GM12865 (cell line): ENCODE data around the gene STX11.

ENCODE experiments used
- DNase-seq: peaks from one replicate; pipeline ENCODE4 v3.0.0; 2010; ENCODE audit warnings: low read depth
- H3K4me3 ChIP-seq: 2 replicates; pipeline ENCODE4 v1.5.1; 2011; ENCODE audit warnings: mild to moderate bottlenecking, low read depth, low read length, control low read depth
- TF ChIP-seq, protein P1 (sequence below): IDR thresholded peaks from 2 replicates; pipeline ENCODE4 v1.5.1; 2011; ENCODE audit warnings: low read length, control low read depth, low read depth, inconsistent platforms; ENCODE audit not compliant: insufficient read depth; ENCODE audit errors: missing control alignments

STX11 gene

GRCh38 chr6:144149894-144150709 lies at the start of gene STX11:
STX11 (plus strand) TSS chr6:144150517; CDS start chr6:144186628, 36,111 bp downstream.
- H3K4me3 ChIP-seq, result peak within 1 kb of the TSS; percentile 94
- TF ChIP-seq, protein P1, sequence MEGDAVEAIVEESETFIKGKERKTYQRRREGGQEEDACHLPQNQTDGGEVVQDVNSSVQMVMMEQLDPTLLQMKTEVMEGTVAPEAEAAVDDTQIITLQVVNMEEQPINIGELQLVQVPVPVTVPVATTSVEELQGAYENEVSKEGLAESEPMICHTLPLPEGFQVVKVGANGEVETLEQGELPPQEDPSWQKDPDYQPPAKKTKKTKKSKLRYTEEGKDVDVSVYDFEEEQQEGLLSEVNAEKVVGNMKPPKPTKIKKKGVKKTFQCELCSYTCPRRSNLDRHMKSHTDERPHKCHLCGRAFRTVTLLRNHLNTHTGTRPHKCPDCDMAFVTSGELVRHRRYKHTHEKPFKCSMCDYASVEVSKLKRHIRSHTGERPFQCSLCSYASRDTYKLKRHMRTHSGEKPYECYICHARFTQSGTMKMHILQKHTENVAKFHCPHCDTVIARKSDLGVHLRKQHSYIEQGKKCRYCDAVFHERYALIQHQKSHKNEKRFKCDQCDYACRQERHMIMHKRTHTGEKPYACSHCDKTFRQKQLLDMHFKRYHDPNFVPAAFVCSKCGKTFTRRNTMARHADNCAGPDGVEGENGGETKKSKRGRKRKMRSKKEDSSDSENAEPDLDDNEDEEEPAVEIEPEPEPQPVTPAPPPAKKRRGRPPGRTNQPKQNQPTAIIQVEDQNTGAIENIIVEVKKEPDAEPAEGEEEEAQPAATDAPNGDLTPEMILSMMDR, result no peak
- DNase-seq, result peak; percentile 90

DNA sequence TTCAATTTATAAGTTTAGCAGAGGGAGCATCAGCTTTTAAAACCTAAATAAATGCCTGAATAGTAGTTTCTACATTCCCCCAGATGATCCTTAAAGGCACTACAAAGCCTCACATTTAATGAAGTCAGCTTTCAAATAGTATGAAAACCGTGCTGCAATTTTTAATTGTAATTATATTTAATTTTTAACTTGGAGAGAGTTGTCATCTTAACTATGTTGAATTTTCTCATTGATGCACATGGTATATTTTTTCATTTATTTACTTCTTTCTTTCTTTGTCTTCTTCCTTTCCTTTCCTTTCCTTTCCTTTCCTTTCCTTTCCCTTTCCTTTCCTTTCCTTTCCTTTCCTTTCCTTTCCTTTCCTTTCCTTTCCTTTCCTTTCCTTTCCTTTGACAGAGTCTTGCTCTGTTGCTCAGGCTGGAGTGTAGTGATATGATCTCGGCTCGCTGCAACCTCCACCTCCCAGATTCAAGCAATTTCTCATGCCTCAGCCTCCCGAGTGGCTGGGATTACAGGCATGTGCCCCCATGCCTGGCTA lies 47.2 kb upstream of the STX11 start:
- TF ChIP-seq, protein P1, result no peak
- H3K4me3 ChIP-seq, result no peak overlapping the region
- DNase-seq, result no peak

- no peak overlapping the region for H3K4me3 ChIP-seq
- DNase-seq, result no peak
- TF ChIP-seq, protein P1, result no peak
Observed at GRCh38 chr6:144104488-144104887, 45.8 kb upstream of the STX11 start.

GRCh38 chr6:144104898-144105487 lies 45.3 kb upstream of the STX11 start:
- TF ChIP-seq, protein P1, result peak; percentile 61
- no peak overlapping the region for H3K4me3 ChIP-seq
- DNase-seq, result peak; percentile 84

DNA sequence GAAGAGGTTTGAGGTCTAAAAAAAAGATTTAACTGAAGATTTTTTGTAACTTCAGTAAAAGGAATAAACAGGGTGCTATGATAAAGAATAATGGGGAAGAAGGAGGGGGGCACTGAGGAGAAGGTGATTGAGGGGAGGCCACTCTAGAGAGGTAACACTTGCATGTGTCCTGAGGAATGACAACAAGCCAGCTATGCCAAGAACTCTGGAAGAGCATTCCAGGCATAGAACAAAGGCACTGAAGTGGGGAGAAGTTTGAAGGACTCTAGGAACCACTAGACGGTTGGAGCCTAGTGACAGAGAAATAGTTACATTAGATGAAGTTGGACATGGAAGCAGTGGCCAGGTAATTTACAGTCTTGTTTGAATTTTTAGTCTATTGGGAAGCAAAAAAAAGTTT lies 44.1 kb upstream of the STX11 start:
- H3K4me3 ChIP-seq, result no peak overlapping the region
- DNase-seq, result no peak
- TF ChIP-seq, protein P1, result no peak

GRCh38 chr6:144110210-144110609 lies 40.1 kb upstream of the STX11 start:
- no peak for DNase-seq
- no peak overlapping the region for H3K4me3 ChIP-seq
- TF ChIP-seq, protein P1, result no peak
